Skin of body (tissue), 2 donors: ENCODE data around the gene KRTAP5-11. TPM values are rescaled to one million over a fixed set of nuclear protein-coding genes. Genes with fewer than 3 reads are reported as not detected.
"Not testable (repeated sequence)": the region's sequence is repeated elsewhere in the genome, so short reads cannot be mapped to it uniquely, and the experiment has no call there.

Source experiments
- DNase-seq: peaks from one replicate; lab custom pipeline; 2025; lab: John Stamatoyannopoulos, UW
- total RNA-seq: library from RNA; depleted of rRNA; stranded (reverse); fragments of >200 nt; gene quantifications from one replicate; pipeline ENCODE4 v1.2.3, GENCODE V29; 2014

KRTAP5-11 gene
- total RNA-seq, 1 donor from 2014 or later: 2.2 TPM

GRCh38 chr11:71581826-71582225 is 849 bp downstream of the KRTAP5-11 start:
- DNase-seq: no peak

DNA sequence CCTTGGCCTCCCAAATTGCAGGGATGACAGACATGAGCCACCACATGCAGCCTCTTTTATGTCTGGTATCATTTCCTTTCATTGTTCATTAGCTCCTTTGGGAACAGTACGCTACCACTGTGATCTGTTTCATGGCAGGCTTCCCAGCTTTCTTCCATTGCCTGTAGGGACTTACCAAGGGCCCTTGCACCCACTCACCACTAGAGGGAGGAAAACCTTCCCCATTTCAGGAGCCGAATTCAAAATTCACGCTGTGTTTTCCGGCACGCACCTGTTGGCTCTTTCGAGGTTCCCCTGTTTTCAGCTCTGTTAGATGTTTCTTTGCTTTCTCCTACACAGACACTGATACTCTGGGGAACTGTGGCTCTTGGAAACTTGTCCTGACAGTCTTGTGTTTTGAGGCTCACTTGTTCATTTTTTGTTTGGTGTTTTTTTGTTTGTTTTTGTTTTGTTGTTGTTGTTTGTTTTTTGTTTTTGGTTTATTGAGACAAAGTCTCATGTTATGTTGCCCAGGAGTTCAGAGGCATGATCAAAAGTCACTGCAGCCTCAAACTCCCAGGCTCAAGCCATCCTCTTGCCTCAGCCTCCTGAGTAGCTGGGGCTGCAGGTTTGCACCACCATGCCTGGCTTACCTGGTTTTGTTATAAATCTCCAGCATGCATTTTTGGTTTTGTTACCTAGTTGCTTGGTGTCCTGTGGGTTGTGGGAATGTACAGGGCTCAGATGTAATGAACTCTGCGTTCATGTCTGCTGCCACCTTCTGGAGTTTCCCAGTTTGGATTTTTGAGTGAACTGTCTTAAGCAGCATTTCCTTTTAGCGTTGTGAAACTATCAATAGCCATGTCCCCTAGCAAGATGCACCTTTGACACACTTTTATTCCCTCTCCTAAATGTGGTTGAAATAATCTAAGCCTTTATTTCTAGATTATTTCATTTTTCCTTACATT is 2.3 kb downstream of the KRTAP5-11 start:
- DNase-seq: peak; percentile 60

DNA sequence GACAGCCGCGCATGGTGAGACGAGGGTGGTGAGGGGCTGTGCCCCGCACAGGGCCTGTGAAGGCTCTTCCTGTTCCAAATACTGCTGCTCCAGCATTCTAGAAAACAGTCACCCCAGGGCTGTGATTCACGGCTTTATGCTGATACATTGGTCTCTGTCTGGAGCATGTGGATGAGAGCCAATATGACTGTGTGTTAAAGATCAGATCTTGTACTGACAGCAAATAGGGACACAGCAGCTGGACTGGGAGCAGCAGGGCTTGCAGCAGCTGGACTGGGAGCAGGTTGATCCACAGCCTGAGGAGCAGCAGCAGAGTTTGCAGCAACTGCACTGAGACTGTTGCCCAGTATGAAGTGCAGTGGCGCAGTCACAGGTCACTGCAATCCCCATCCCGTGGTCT is 3.2 kb downstream of the KRTAP5-11 start:
- DNase-seq: not testable (repeated sequence)

DNA sequence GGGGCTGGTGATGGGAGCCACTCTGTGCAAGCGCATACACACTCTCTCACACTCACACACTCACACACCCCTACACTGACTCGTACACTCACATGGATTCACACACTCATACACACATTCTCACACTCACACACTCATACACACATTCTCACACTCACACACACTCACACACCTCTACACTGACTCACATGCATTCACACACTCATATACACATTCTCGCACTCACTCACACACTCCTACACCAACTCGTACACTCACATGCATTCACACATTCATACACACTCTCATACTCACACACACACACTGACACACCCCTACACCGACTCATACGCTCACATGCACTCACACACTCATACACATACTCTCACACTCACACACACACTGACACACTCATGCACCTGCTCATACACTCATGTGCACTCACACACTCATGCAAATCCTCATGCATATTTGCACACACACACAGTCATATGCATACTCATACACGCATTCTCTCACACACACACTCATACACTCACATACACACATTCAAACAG is 5.1 kb downstream of the KRTAP5-11 start:
- no peak for DNase-seq

GRCh38 chr11:71576688-71577465 is 5.8 kb downstream of the KRTAP5-11 start:
- DNase-seq: not testable (repeated sequence)

DNA sequence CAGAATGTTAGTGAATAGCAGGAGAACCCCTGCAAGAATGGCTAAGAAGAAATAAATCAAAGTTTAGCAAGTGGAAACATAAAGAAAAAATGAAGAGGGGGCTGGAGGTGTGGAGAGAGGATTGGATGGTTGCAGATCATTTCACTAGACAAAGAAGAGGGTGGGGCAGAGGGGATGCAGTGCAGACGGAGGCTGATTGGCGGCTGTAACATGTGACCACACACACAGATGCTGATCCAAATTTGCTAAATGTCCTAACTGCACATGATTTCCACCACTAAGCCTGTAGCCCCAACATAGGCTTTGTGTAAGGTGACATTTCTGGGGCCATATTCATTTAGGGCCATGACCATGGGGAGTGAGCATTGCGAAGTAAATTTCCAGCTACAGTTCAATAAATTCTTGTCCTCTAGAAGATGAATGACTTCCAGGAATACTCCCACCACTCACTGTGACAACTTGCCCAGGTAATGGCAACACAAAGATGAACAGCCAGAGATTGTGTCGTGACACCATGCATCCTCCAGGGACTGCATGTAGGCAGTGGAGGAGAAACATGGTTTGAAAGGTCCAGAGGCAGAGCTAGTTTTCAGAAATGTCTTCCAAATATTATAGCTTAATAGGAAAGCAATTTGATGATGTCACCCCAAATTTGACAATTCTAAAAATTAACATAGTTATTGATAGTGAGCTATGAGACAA is 6.8 kb downstream of the KRTAP5-11 start:
- DNase-seq: no peak

GRCh38 chr11:71574418-71574817 is 8.3 kb downstream of the KRTAP5-11 start:
- no peak for DNase-seq

GRCh38 chr11:71572811-71573210 is 9.9 kb downstream of the KRTAP5-11 start:
- no peak for DNase-seq

DNA sequence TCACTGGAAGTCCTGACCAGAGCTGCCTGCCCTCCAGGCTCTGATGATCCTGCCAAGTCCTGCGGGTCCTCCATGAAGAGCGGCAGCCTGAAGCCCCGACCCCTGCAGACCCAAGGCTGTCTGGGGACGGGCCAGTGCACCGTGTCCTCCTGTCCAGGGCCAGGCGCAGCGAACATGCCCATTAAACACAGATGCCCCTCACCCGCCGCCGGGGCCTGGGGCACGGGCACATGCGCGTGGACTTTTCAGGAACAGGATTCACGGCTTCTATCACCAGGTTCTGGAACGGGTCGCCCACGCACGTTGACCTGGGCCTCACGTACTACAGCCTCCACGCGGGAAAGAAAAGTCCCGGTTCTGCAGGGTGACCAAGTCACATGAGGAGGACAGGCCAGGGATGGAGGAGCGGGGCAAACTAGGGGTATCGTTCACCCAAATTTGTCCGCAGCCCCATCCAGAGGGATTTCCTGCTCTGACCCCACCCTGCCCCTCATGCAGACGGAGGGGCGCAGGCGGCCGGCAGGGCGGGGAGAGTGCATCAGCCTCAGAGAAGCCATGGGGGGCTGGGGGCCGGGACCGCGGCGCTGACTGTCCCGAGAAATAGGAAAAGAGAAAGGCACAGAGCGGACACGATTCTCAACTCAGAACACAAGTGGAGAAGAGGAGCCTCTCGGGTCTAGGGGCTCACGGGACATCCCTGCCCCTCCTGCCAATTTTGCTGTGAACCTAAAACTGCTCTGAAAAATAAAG is 11.4 kb downstream of the KRTAP5-11 start:
- not testable (repeated sequence) for DNase-seq

GRCh38 chr11:71568704-71569349 is 13.8 kb downstream of the KRTAP5-11 start:
- DNase-seq: no peak

- not testable (repeated sequence) for DNase-seq
Measured at GRCh38 chr11:71567633-71568032, 15.0 kb downstream of the KRTAP5-11 start.

DNA sequence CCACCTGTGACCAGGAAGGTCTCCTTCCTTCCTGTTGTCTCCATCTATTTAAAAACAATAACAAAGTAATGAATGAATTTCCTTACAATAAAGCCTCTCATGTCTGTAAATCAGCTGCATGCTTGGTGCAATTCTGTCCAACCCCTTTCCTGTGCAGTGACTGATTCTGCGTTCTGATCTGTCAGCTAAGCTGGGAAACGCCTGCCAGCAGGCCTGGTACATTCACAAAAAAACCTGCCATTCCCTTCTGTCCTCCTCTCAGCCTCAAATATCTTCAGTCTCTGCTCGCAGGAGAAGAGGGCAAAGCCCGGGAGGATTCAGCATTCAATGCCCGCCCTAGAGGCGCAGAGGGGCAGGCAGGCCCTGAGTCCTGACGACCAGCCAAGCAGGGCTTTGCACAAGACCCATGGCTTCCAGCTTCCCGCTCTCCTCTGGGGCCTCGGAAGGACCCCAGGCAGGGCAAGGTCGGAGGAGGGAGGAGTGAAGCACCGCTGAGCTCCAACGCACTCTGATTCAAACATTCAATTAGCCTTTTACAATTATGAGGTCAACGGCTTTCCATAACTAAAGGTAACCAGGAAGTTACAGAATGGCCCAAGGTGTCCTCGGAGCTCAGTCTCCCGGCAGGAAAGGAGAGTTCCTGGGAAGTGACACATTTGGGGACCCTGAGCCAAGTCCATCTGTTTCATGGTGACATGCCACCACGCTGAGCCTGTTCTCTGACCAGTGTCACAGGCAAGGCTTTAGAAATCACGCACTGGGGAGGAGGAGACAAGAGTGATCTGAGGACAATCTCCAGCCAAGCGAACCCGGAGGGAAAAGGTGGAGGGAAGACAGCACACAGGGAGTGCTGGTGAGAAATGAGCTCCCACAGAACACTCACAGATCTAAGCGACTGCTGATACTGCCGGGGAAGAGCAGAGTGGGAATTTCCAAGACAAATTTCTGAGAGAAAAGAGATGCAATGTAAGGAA is 15.8 kb downstream of the KRTAP5-11 start:
- DNase-seq: not testable (repeated sequence)

DNA sequence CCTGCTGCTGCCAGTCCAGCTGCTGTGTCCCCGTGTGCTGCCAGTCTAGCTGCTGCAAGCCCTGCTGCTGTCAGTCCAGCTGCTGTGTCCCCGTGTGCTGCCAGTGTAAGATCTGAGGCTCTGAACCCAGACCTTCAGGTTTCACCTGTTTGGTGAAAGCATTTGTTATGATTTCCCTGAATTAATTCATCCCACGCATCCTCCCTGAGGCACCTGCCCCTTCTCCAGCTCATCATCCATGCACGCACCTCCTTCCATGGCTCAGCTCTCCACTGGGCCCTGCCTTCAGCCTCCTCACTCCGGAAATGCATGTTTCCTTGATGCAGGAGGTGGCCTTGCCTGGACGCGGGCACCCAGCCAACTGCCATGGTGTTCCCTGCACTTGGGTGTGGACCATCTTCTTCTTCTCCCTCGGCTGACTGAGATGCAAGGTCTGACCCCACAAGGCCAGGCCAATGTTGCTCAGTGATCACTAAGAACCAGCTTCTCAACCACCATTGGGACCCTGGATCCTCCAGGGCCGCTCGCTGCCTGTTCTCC is 16.5 kb downstream of the KRTAP5-11 start:
- DNase-seq: no peak

DNA sequence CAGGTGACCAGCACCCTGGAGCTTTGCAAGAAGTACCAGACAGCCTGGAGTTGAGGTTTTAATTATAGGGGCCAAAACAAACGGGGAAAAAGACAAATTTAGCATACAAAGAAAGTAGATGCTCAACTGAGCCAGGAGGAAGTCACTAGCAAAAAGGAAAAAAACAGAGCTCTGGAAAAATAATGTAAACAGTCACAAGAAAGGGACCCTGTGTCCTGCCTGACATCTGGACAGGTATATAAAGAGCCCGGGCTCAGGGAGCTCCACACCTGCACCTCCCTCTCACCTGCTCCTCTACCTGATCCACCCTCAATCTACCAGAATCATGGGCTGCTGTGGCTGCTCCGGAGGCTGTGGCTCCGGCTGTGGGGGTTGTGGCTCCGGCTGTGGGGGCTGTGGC is 17.4 kb downstream of the KRTAP5-11 start, which contains the start of gene KRTAP5-10:
TSS of gene KRTAP5-10 (plus strand) at position 301 of the 400 bp plus-strand sequence. CDS start at position 326, 25 bp downstream.
- DNase-seq: no peak

GRCh38 chr11:71564430-71564829 is 18.2 kb downstream of the KRTAP5-11 start:
- DNase-seq: no peak

DNA sequence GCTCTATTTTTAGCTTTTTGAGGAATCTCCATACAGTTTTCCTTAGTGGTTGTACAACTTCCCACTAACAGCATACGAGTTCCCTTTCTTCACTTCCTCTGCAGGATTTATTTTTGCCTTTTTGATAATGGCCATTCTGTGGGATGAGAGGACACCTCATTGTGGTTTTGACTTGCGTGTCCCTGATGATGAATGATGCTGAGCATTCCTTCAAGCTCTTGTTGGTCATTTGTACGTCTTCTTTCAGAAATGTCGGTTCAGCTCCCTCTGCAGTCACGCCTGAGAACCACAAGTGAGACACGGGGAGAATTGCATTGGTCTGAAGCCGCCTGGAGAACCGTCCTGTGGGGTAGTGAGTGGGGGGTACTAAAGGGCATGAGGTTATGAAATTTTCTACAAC is 19.3 kb downstream of the KRTAP5-11 start:
- no peak for DNase-seq

GRCh38 chr11:71562120-71562519 is 20.6 kb downstream of the KRTAP5-11 start:
- no peak for DNase-seq

DNA sequence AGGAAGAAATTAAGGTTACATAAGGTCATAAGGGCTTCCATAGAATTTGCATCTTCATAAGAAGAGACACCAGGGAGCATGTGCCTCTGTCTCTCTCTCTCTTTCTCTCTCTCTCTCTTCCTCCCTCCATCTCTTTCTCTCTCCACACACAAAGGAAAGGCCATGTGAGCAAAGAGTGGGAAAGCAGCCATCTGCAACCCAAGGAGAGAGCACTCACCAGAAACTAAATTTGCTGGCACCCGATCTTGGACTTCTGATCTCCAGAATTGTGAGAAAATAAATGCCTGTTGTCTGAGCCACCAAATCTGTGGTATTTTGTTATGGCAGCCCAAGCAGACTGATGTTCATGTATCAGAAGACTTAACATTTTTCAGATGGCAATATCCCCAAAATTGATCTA is 23.7 kb downstream of the KRTAP5-11 start:
- DNase-seq: no peak
